Measurements from ENCODE around the gene NAA25.
A peak's percentile ranks its signal among the peaks of the same experiment; 100 is the strongest.
"Not testable (repeated sequence)": the region's sequence is repeated elsewhere in the genome, so short reads cannot be mapped to it uniquely, and the experiment has no call there.

The NAA25 gene

DNA sequence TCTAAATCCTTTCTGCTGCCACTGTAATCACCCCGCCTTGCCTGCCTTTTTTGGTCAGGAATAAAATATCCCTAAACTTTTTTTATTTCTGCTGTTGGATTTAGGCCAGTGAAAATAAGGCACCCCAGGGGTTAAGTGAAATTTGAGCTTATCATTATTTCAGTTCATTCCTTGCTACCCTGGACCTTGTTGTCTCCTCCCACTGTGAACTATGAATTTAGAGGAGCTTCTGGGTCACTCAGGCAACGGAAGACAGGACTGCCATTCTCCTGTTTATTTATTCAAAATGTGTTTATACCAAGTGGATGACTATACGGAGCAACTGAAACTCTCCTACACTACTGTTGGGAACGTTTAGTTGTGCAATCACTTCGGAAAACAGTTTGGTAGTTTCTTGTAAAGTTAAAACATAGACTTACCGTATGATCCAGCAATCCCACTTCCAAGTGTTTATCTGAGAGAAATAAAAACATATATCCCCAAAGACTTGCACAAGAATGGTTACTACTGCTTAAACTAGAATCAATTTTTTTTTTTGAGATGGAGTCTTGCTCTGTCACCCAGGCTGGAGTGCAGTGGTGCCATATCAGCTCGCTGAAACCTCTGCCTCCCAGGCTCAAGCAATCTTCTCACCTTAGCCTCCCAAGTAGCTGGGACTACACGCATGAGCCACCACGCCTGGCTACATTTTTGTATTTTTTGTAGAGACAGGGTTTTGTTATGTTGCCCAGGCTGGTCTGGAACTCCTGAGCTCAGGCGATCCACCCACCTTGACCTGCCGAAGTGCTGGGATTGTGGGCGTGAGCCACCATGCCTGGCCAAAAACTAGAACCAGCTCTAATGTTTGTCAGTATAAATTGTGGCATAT, 14.5 kb upstream of the NAA25 start:
- peak overlapping the region; percentile 68; the same call in 1 of the 2 replicates for H3K27ac ChIP-seq
- H3K9me3 ChIP-seq (ENCODE audit: low read depth, low read length), result no peaks in the 10 kb centered on the region
- no peak overlapping the region for H3K9ac ChIP-seq (ENCODE audit: insufficient read length)
- no peaks in the 10 kb centered on the region for H3K36me3 ChIP-seq (ENCODE audit: insufficient read depth, low read length)
- H3K4me3 ChIP-seq, result peak overlapping the region; percentile 32
- TF ChIP-seq POLR2AphosphoS5 (IDR thresholded peaks at IDR 0.05; ENCODE audit: borderline replicate concordance, low read depth, low read length), result no peak
- no peak for TF ChIP-seq FOXP2 (optimal IDR thresholded peaks at IDR 0.05; ENCODE audit: control extremely low read depth, extremely low read length, insufficient read depth)
- no peak for TF ChIP-seq EZH2 (IDR thresholded peaks at IDR 0.05)
- DNase-seq (ENCODE audit: low read depth, low spot score), result no peak

- H3K4me3 ChIP-seq, result no peak overlapping the region
Measured at GRCh38 chr12:112121780-112122565, 13.4 kb upstream of the NAA25 start.

DNA sequence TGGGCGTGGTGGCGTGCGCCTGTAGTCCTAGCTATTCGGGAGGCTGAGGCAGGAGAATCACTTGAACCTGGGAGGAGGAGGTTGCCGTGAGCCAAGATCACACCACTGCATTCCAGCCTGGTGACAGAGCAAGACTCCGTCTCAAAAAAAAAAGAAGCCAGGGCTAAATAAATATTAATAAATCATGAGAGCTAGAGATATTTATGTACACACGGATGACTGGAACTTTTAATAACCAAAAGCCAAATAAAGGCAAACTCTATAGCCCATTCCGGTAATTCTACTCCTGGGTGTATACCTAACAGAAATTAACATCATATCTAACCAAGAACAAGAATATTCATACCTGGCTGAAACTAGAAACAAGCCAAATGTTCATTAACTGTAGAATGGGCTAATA, 9.1 kb upstream of the NAA25 start:
- Histone ChIP-seq H3K9ac (ENCODE audit: insufficient read length) (no peak overlapping the region), H3K4me3 (no peak overlapping the region), H3K27ac (no peak overlapping the region), H3K9me3 (ENCODE audit: low read depth, low read length) (no peaks in the 10 kb centered on the region), H3K36me3 (ENCODE audit: insufficient read depth, low read length) (no peaks in the 10 kb centered on the region)
- TF ChIP-seq FOXP2 (optimal IDR thresholded peaks at IDR 0.05; ENCODE audit: control extremely low read depth, extremely low read length, insufficient read depth) (no peak), EZH2 (IDR thresholded peaks at IDR 0.05) (no peak), POLR2AphosphoS5 (IDR thresholded peaks at IDR 0.05; ENCODE audit: borderline replicate concordance, low read depth, low read length) (no peak)
- DNase-seq (ENCODE audit: low read depth, low spot score), result no peak

More at GRCh38 chr12:112121780-112122565, 13.4 kb upstream of the NAA25 start:
- H3K36me3 ChIP-seq (ENCODE audit: insufficient read depth, low read length), result no peaks in the 10 kb centered on the region
- H3K27ac ChIP-seq, result no peak overlapping the region
- H3K9ac ChIP-seq (ENCODE audit: insufficient read length), result no peak overlapping the region
- H3K9me3 ChIP-seq (ENCODE audit: low read depth, low read length), result no peaks in the 10 kb centered on the region
- TF ChIP-seq EZH2 (IDR thresholded peaks at IDR 0.05), result no peak
- no peak for TF ChIP-seq POLR2AphosphoS5 (IDR thresholded peaks at IDR 0.05; ENCODE audit: borderline replicate concordance, low read depth, low read length)
- TF ChIP-seq FOXP2 (optimal IDR thresholded peaks at IDR 0.05; ENCODE audit: control extremely low read depth, extremely low read length, insufficient read depth), result no peak
- DNase-seq (ENCODE audit: low read depth, low spot score), result no peak

DNA sequence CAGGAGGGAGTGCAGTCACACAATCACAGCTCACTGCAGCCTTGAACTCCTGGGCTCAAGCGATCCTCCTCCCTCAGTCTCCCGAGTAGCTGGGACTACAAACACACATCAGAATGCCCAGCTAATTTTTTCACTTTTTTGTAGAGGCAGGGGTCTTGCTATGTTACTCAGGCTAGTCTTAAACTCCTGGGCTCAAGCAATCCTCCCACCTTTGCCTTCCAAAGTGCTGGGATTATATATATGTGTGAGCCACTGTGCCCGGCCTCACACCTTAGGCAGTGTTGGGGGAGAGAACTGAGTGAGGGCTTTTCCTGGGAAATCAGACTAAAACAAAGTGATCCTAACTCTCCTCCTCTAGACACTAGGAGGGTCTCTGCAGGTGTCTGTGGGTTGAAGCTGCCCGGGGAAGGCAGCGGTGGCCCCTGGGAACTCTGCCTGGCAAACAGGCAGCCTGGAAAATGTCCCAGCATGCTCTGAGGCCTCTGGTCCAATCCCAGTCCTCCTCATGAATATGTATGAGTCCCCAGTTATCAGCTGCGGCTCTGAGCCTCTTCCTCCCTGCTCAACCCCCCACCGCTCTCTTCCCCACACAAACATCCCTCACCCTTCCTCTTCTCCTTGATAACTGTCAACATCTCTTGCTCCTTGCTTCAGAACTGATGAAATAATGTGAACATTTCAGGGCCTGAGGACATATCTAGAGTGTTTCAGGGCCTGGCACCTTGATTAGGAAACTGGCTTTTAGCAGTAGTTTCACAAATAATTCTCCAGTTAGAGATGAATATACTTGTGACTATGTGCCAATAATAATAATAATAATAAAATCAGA, 7.9 kb upstream of the NAA25 start:
- H3K36me3 ChIP-seq (ENCODE audit: insufficient read depth, low read length), result no peaks in the 10 kb centered on the region
- H3K9ac ChIP-seq (ENCODE audit: insufficient read length), result peak overlapping the region; percentile 54

DNA sequence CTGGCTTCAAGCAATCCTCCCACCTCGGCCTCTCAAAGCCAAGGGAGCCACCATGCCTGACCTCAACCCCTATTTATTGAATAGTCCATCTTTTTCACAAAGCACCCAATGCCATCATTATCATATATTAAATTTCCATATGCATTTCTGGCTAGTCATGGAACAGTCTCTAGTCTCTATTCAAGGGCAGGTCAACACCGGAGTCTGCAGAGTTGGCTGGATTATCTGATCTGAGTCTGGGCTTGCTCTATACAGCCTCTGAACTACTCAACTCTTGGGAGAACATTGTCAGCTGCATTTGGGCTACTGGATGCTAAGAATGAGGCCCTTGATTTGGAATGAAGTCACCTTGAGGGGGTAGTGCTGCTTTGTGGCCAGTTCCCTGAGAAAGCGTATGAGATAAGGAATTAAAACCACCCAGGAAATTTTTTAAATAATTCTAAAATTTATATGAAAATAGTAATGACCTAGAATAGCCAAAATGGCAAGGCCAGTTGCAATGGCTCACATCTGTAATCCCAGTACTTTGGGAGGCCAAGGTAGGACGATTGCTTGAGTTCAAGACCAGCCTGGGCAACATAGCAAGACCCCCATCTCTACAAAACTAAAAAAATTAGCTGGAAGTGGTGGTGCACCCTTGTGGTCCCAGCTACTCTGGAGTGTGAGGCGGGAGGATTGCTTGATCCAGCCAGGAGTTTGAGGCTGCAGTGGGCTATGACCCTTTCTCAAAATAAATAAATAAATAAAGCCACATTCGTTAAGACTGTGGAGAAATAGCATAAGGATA, 6.9 kb upstream of the NAA25 start:
- Histone ChIP-seq H3K9ac (ENCODE audit: insufficient read length) (no peak overlapping the region), H3K27ac (no peak overlapping the region), H3K4me3 (no peak overlapping the region), H3K36me3 (ENCODE audit: insufficient read depth, low read length) (no peaks in the 10 kb centered on the region), H3K9me3 (ENCODE audit: low read depth, low read length) (no peaks in the 10 kb centered on the region)
- DNase-seq (ENCODE audit: low read depth, low spot score), result no peak
- no peak for TF ChIP-seq EZH2 (IDR thresholded peaks at IDR 0.05)
- TF ChIP-seq FOXP2 (optimal IDR thresholded peaks at IDR 0.05; ENCODE audit: control extremely low read depth, extremely low read length, insufficient read depth), result no peak
- TF ChIP-seq POLR2AphosphoS5 (IDR thresholded peaks at IDR 0.05; ENCODE audit: borderline replicate concordance, low read depth, low read length), result no peak

More for the DNA sequence above, 7.9 kb upstream of the NAA25 start:
- Histone ChIP-seq H3K4me3 (peak overlapping the region; percentile 61), H3K9me3 (ENCODE audit: low read depth, low read length) (no peaks in the 10 kb centered on the region), H3K27ac (peak overlapping the region; percentile 87)
- TF ChIP-seq FOXP2 (optimal IDR thresholded peaks at IDR 0.05; ENCODE audit: control extremely low read depth, extremely low read length, insufficient read depth), result peak; percentile 85
- peak; percentile 83 for TF ChIP-seq POLR2AphosphoS5 (IDR thresholded peaks at IDR 0.05; ENCODE audit: borderline replicate concordance, low read depth, low read length)
- TF ChIP-seq EZH2 (IDR thresholded peaks at IDR 0.05), result no peak
- DNase-seq (ENCODE audit: low read depth, low spot score), result peak; percentile 95

DNA sequence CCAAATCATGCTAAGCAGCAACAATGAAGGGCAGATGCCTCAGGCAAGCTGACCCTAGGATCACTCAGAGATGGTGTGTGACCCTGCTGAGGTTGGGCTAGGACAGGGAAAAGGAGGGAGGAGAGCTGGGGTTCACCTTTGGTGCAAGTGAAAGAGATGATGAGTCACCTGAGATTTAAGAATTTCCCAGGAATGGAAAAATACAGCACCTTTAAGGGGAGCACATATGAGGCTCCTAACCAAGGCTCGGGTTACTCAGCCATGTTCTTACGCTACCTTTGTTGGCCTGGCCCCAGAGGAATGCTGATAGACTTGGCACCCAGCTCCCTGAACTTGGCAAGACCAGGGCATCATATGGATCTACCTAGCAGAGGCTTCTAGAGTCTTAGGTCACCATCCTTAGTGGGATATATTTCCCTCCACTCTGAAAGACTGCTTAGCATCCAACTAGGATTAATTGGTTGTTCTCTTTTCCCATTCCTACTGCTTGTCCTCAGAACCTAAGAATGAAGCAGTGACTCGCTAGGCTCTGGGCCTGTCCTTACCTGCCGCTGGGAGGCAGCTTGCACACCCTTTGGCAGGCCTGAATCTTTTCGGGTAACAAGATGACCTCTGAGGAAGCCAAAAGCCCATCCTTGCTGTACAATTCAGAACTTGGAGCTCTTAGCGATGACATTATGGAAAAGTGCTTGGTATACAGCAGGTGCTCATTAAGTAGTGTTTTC, 4.0 kb upstream of the NAA25 start:
- Histone ChIP-seq H3K27ac (no peak overlapping the region), H3K9me3 (ENCODE audit: low read depth, low read length) (no peaks in the 10 kb centered on the region), H3K4me3 (no peak overlapping the region), H3K36me3 (ENCODE audit: insufficient read depth, low read length) (peaks cover 1% of the 10 kb centered on the region; the same call in 1 of the 2 replicates), H3K9ac (ENCODE audit: insufficient read length) (no peak overlapping the region)
- TF ChIP-seq EZH2 (IDR thresholded peaks at IDR 0.05) (no peak), FOXP2 (optimal IDR thresholded peaks at IDR 0.05; ENCODE audit: control extremely low read depth, extremely low read length, insufficient read depth) (no peak), POLR2AphosphoS5 (IDR thresholded peaks at IDR 0.05; ENCODE audit: borderline replicate concordance, low read depth, low read length) (no peak)
- no peak for DNase-seq (ENCODE audit: low read depth, low spot score)

GRCh38 chr12:112111931-112112330, 3.3 kb upstream of the NAA25 start:
- no peak for TF ChIP-seq FOXP2 (optimal IDR thresholded peaks at IDR 0.05; ENCODE audit: control extremely low read depth, extremely low read length, insufficient read depth)
- TF ChIP-seq POLR2AphosphoS5 (IDR thresholded peaks at IDR 0.05; ENCODE audit: borderline replicate concordance, low read depth, low read length), result no peak
- TF ChIP-seq EZH2 (IDR thresholded peaks at IDR 0.05), result no peak
- Histone ChIP-seq H3K4me3 (no peak overlapping the region), H3K9ac (ENCODE audit: insufficient read length) (no peak overlapping the region), H3K36me3 (ENCODE audit: insufficient read depth, low read length) (peaks cover 7% of the 10 kb centered on the region; the same call in 1 of the 2 replicates), H3K9me3 (ENCODE audit: low read depth, low read length) (no peaks in the 10 kb centered on the region), H3K27ac (no peak overlapping the region)
- no peak for DNase-seq (ENCODE audit: low read depth, low spot score)

DNA sequence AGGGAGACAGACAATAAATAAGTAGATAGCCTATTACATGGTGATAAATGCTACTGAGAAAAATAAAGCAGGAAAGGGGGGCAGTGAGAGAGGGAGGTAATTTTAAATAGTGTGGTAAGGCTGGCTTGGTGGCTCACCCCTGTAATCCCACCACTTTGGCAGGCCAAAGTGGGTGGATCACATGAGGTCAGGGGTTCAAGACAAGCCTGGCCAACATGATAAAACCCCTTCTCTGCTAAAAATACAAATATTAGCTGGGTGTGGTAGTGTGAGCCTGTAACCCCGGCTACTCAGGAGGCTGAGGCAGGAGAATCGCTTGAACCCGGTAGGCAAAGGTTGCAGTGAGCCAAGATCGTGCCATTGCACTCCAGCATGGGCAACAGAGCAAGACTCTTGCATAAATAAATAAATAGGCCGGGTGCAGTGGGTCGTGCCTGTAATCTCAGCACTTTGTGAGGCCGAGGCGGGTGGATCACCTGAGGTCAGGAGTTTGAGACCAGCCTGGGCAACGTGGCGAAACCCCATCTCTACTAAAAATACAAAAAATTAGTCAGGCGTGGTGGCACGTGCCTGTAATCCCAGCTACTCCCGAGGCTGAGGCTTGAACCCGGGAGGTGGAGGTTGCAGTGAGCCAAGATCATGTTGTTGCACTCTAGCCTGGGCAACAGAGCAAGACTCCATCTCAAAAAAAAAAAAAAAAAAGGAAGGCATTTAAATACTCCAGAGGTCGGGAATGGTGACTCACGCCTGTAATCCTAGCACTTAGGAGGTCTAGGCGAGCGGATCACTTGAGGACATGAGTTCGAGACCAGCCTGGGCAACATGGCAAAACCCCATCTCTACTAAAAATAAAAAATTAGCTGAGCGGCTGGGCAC, 2.4 kb upstream of the NAA25 start:
- not testable (repeated sequence) for H3K4me3 ChIP-seq; H3K27ac ChIP-seq; H3K9ac ChIP-seq (ENCODE audit: insufficient read length); H3K9me3 ChIP-seq (ENCODE audit: low read depth, low read length); DNase-seq (ENCODE audit: low read depth, low spot score)
- H3K36me3 ChIP-seq (ENCODE audit: insufficient read depth, low read length), result peaks cover 15% of the 10 kb centered on the region
